ENCODE results near the gene SPRR1A. TPM values are rescaled to one million over a fixed set of nuclear protein-coding genes. Genes with fewer than 3 reads are reported as not detected.

Gene SPRR1A
- total RNA-seq, 4 donors from 2014 or later = not detected

- DNase-seq = no peak
- no peaks in the 10 kb centered on the region for H3K27me3 ChIP-seq
- H3K27ac ChIP-seq = no peak overlapping the region
- TF ChIP-seq CTCF (IDR thresholded peaks at IDR 0.05) (no peak), POLR2A (IDR thresholded peaks at IDR 0.05) (no peak)
- no peak overlapping the region for H3K4me3 ChIP-seq
- no peaks in the 10 kb centered on the region for H3K9me3 ChIP-seq
- H3K36me3 ChIP-seq = no peaks in the 10 kb centered on the region
- intact Hi-C loops (cut with DNase I; ENCODE audit: low total_unique reads) = no loop called here
- no peaks in the 10 kb centered on the region for H3K4me1 ChIP-seq
These were observed 19.3 kb upstream of the SPRR1A start for GRCh38 chr1:152964536-152964935.

GRCh38 chr1:152965853-152966252, 18.0 kb upstream of the SPRR1A start:
- no peak for TF ChIP-seq POLR2A (IDR thresholded peaks at IDR 0.05)
- TF ChIP-seq CTCF (IDR thresholded peaks at IDR 0.05) = no peak
- Histone ChIP-seq H3K27me3 (no peaks in the 10 kb centered on the region), H3K36me3 (no peaks in the 10 kb centered on the region), H3K9me3 (no peaks in the 10 kb centered on the region), H3K4me1 (no peaks in the 10 kb centered on the region), H3K27ac (no peak overlapping the region), H3K4me3 (no peak overlapping the region)
- intact Hi-C loops (cut with DNase I; ENCODE audit: low total_unique reads) = no loop called here
- no peak for DNase-seq

GRCh38 chr1:152967201-152967600, 16.7 kb upstream of the SPRR1A start:
- DNase-seq = no peak
- Histone ChIP-seq H3K4me3 (no peak overlapping the region), H3K9me3 (no peaks in the 10 kb centered on the region), H3K36me3 (no peaks in the 10 kb centered on the region), H3K27me3 (no peaks in the 10 kb centered on the region), H3K4me1 (no peaks in the 10 kb centered on the region), H3K27ac (no peak overlapping the region)
- no peak for TF ChIP-seq POLR2A (IDR thresholded peaks at IDR 0.05)
- intact Hi-C loops (cut with DNase I; ENCODE audit: low total_unique reads) = no loop called here

GRCh38 chr1:152968248-152968647, 15.6 kb upstream of the SPRR1A start:
- no peaks in the 10 kb centered on the region for H3K9me3 ChIP-seq
- intact Hi-C loops (cut with DNase I; ENCODE audit: low total_unique reads) = no loop called here

GRCh38 chr1:152969036-152969435, 14.8 kb upstream of the SPRR1A start:
- Histone ChIP-seq H3K4me3 (no peak overlapping the region), H3K9me3 (no peaks in the 10 kb centered on the region), H3K4me1 (no peaks in the 10 kb centered on the region), H3K27me3 (no peaks in the 10 kb centered on the region), H3K36me3 (no peaks in the 10 kb centered on the region), H3K27ac (no peak overlapping the region)
- no peak for DNase-seq
- TF ChIP-seq CTCF (IDR thresholded peaks at IDR 0.05) (no peak), POLR2A (IDR thresholded peaks at IDR 0.05) (no peak)
- intact Hi-C loops (cut with DNase I; ENCODE audit: low total_unique reads) = no loop called here

More at GRCh38 chr1:152968248-152968647, 15.6 kb upstream of the SPRR1A start:
- no peak overlapping the region for H3K4me3 ChIP-seq
- H3K27me3 ChIP-seq = no peaks in the 10 kb centered on the region
- no peak for DNase-seq
- no peaks in the 10 kb centered on the region for H3K36me3 ChIP-seq
- H3K27ac ChIP-seq = no peak overlapping the region
- no peaks in the 10 kb centered on the region for H3K4me1 ChIP-seq
- TF ChIP-seq CTCF (IDR thresholded peaks at IDR 0.05) (no peak), POLR2A (IDR thresholded peaks at IDR 0.05) (no peak)

- H3K27me3 ChIP-seq = no peaks in the 10 kb centered on the region
- no peaks in the 10 kb centered on the region for H3K36me3 ChIP-seq
- intact Hi-C loops (cut with DNase I; ENCODE audit: low total_unique reads) = no loop called here
- no peak within 1 kb of the TSS for H3K27ac ChIP-seq
- no peaks in the 10 kb centered on the region for H3K4me1 ChIP-seq
- H3K9me3 ChIP-seq = no peaks in the 10 kb centered on the region
- H3K4me3 ChIP-seq = no peak within 1 kb of the TSS
- DNase-seq = no peak
- no peak for TF ChIP-seq CTCF (IDR thresholded peaks at IDR 0.05)
- no peak for TF ChIP-seq POLR2A (IDR thresholded peaks at IDR 0.05)
These were observed 13.4 kb upstream of the SPRR1A start, which contains the start of gene SPRR4 for GRCh38 chr1:152970495-152970894. Gene SPRR4, plus strand, starts transcription at chr1:152970648. Its CDS starts 1,243 bp downstream, at chr1:152971891.
